GM19438 (cell line): ENCODE results near the gene C19orf33.
"Not testable (repeated sequence)": the region's sequence is repeated elsewhere in the genome, so short reads cannot be mapped to it uniquely, and the experiment has no call there.

Experiments used
- ATAC-seq: cut with Tn5 transposase; IDR thresholded peaks from one replicate; pipeline ENCODE4 v1.9.1; 2021; ENCODE audit warnings: low read depth; ENCODE audit not compliant: unreplicated experiment

The C19orf33 gene

GRCh38 chr19:38303517-38304351 is at the start of gene C19orf33:
Gene C19orf33, plus strand, starts transcription at chr19:38304251. Its CDS starts 11 bp downstream, at chr19:38304262.
- no peak for ATAC-seq

GRCh38 chr19:38255383-38256014 is 48.6 kb upstream of the C19orf33 start:
- no peak for ATAC-seq

GRCh38 chr19:38261942-38262341 is 42.1 kb upstream of the C19orf33 start:
- ATAC-seq, result not testable (repeated sequence)

GRCh38 chr19:38262585-38263268 is 41.3 kb upstream of the C19orf33 start:
- no peak for ATAC-seq

- ATAC-seq, result peak; percentile 57
These were observed 40.2 kb upstream of the C19orf33 start for GRCh38 chr19:38263689-38264485.

- ATAC-seq, result no peak
These were observed 39.4 kb upstream of the C19orf33 start, which contains the start of gene SPINT2 for GRCh38 chr19:38264486-38265212. Gene SPINT2, plus strand, starts transcription at chr19:38264573. Its CDS starts 320 bp downstream, at chr19:38264893.

- ATAC-seq, result no peak
These were observed 38.7 kb upstream of the C19orf33 start for GRCh38 chr19:38265213-38265861.

- no peak for ATAC-seq
These were observed 38.1 kb upstream of the C19orf33 start for GRCh38 chr19:38265921-38266429.

- no peak for ATAC-seq
These were observed 37.0 kb upstream of the C19orf33 start for GRCh38 chr19:38266981-38267597.

- no peak for ATAC-seq
These were observed 36.1 kb upstream of the C19orf33 start for GRCh38 chr19:38267761-38268483.

- no peak for ATAC-seq
These were observed 35.5 kb upstream of the C19orf33 start for GRCh38 chr19:38268539-38268938.

GRCh38 chr19:38270587-38271167 is 33.4 kb upstream of the C19orf33 start:
- no peak for ATAC-seq

- ATAC-seq, result no peak
These were observed 30.6 kb upstream of the C19orf33 start for GRCh38 chr19:38273499-38273898.

- no peak for ATAC-seq
These were observed 29.3 kb upstream of the C19orf33 start for GRCh38 chr19:38274739-38275138.

- ATAC-seq, result no peak
These were observed 27.0 kb upstream of the C19orf33 start for GRCh38 chr19:38276942-38277517.

GRCh38 chr19:38277549-38277948 is 26.5 kb upstream of the C19orf33 start:
- ATAC-seq, result no peak

GRCh38 chr19:38277969-38278680 is 25.9 kb upstream of the C19orf33 start:
- ATAC-seq, result no peak
